SJSA1 (cell line): ENCODE data around the gene ATF1. TPM values are rescaled to one million over a fixed set of nuclear protein-coding genes. Genes with fewer than 3 reads are reported as not detected.
"Not testable (repeated sequence)": the region's sequence is repeated elsewhere in the genome, so short reads cannot be mapped to it uniquely, and the experiment has no call there.

Experiments
- DNase-seq, 2 experiments: peaks; one replicate each; pipeline ENCODE4 v3.0.0-alpha.2; 2015 to 2020; ENCODE audit warnings: low spot score in 2 of 2, low read depth in 1 of 2
- H3K27ac ChIP-seq: fragments of 250-450 bp; sonication (Bioruptor Pico); 2 replicates; pipeline ENCODE4 v1.5.1; 2020; ENCODE audit warnings: mild to moderate bottlenecking, moderate library complexity
- H3K27me3 ChIP-seq: fragments of 250-450 bp; sonication (Bioruptor Pico); replicated peaks from 2 replicates; pipeline ENCODE4 v1.5.1; 2020; ENCODE audit warnings: mild to moderate bottlenecking, moderate library complexity
- H3K36me3 ChIP-seq: fragments of 250-450 bp; sonication (Bioruptor Pico); 2 replicates; pipeline ENCODE4 v1.5.1; 2020; ENCODE audit warnings: mild to moderate bottlenecking
- H3K4me1 ChIP-seq: fragments of 250-450 bp; sonication (Bioruptor Pico); replicated peaks from 2 replicates; pipeline ENCODE4 v1.6.1; 2021; ENCODE audit warnings: mild to moderate bottlenecking
- H3K4me3 ChIP-seq: fragments of 250-450 bp; sonication (Bioruptor Pico); 2 replicates; pipeline ENCODE4 v1.5.1; 2020; ENCODE audit warnings: mild to moderate bottlenecking
- H3K9me3 ChIP-seq: fragments of 250-450 bp; sonication (Bioruptor Pico); replicated peaks from 2 replicates; pipeline ENCODE4 v1.5.1; 2020; ENCODE audit warnings: mild to moderate bottlenecking
- total RNA-seq: library from RNA; depleted of rRNA; stranded (reverse); fragments of >200 nt; shearing (Covaris generic); gene quantifications from 2 replicates; pipeline ENCODE4 v1.2.3, GENCODE V29; 2014

Gene ATF1
- total RNA-seq, 1 experiment from 2014 or later: 36.9 TPM

GRCh38 chr12:50840809-50841487, 77.0 kb downstream of the ATF1 start:
- H3K27me3 ChIP-seq: no peaks in the 10 kb centered on the region
- H3K4me1 ChIP-seq: no peaks in the 10 kb centered on the region
- H3K9me3 ChIP-seq: 0 out of 2 replicates have a peak, but pooled peaks cover 2% of the 10 kb centered on the region
- H3K4me3 ChIP-seq: no peak overlapping the region
- no peak overlapping the region for H3K27ac ChIP-seq
- no peak for DNase-seq
- H3K36me3 ChIP-seq: no peaks in the 10 kb centered on the region

- DNase-seq: no peak
- no peak overlapping the region for H3K27ac ChIP-seq
- H3K4me3 ChIP-seq: no peak overlapping the region
- H3K9me3 ChIP-seq: 0 out of 2 replicates have a peak, but pooled peaks cover 2% of the 10 kb centered on the region
- no peaks in the 10 kb centered on the region for H3K36me3 ChIP-seq
- no peaks in the 10 kb centered on the region for H3K27me3 ChIP-seq
- H3K4me1 ChIP-seq: no peaks in the 10 kb centered on the region
Observed at GRCh38 chr12:50841716-50842531, 78.0 kb downstream of the ATF1 start.

- Histone ChIP-seq H3K9me3 (0 out of 2 replicates have a peak, but pooled peaks cover 2% of the 10 kb centered on the region), H3K4me1 (no peaks in the 10 kb centered on the region), H3K27ac (no peak within 1 kb of the TSS), H3K36me3 (no peaks in the 10 kb centered on the region), H3K27me3 (no peaks in the 10 kb centered on the region), H3K4me3 (no peak within 1 kb of the TSS)
- no peak for DNase-seq
Observed at GRCh38 chr12:50842637-50843493, 79.0 kb downstream of the ATF1 start, which contains the start of gene TMPRSS12. TSS of gene TMPRSS12 (plus strand) at chr12:50842926. CDS start at chr12:50842965, 39 bp downstream.

GRCh38 chr12:50845021-50845647, 81.2 kb downstream of the ATF1 start:
- DNase-seq: no peak
- no peak overlapping the region for H3K4me3 ChIP-seq
- H3K4me1 ChIP-seq: no peaks in the 10 kb centered on the region
- H3K27me3 ChIP-seq: no peaks in the 10 kb centered on the region
- 0 out of 2 replicates have a peak, but pooled peaks cover 2% of the 10 kb centered on the region for H3K9me3 ChIP-seq
- H3K27ac ChIP-seq: no peak overlapping the region
- no peaks in the 10 kb centered on the region for H3K36me3 ChIP-seq

- no peaks in the 10 kb centered on the region for H3K9me3 ChIP-seq
- H3K4me3 ChIP-seq: no peak overlapping the region
- no peaks in the 10 kb centered on the region for H3K27me3 ChIP-seq
- H3K36me3 ChIP-seq: no peaks in the 10 kb centered on the region
- no peak for DNase-seq
- H3K27ac ChIP-seq: no peak overlapping the region
- H3K4me1 ChIP-seq: no peaks in the 10 kb centered on the region
Observed at GRCh38 chr12:50848963-50849362, 85.1 kb downstream of the ATF1 start.

GRCh38 chr12:50855218-50855617, 91.3 kb downstream of the ATF1 start:
- H3K27me3 ChIP-seq, H3K9me3 ChIP-seq, DNase-seq, H3K27ac ChIP-seq, H3K4me3 ChIP-seq, H3K36me3 ChIP-seq, H3K4me1 ChIP-seq: not testable (repeated sequence)

GRCh38 chr12:50855679-50856078, 91.8 kb downstream of the ATF1 start:
- DNase-seq, H3K4me1 ChIP-seq, H3K36me3 ChIP-seq, H3K27ac ChIP-seq, H3K4me3 ChIP-seq, H3K27me3 ChIP-seq, H3K9me3 ChIP-seq: not testable (repeated sequence)

GRCh38 chr12:50859621-50860310, 95.9 kb downstream of the ATF1 start:
- no peaks in the 10 kb centered on the region for H3K4me1 ChIP-seq
- no peak overlapping the region for H3K4me3 ChIP-seq
- no peaks in the 10 kb centered on the region for H3K27me3 ChIP-seq
- no peak overlapping the region for H3K27ac ChIP-seq
- no peak for DNase-seq
- no peaks in the 10 kb centered on the region for H3K9me3 ChIP-seq
- no peaks in the 10 kb centered on the region for H3K36me3 ChIP-seq

GRCh38 chr12:50862316-50862715, 98.4 kb downstream of the ATF1 start:
- no peak overlapping the region for H3K27ac ChIP-seq
- no peaks in the 10 kb centered on the region for H3K9me3 ChIP-seq
- DNase-seq: no peak
- no peaks in the 10 kb centered on the region for H3K27me3 ChIP-seq
- no peak overlapping the region for H3K4me3 ChIP-seq
- no peaks in the 10 kb centered on the region for H3K36me3 ChIP-seq
- H3K4me1 ChIP-seq: no peaks in the 10 kb centered on the region

- H3K4me1 ChIP-seq: no peaks in the 10 kb centered on the region
- H3K27me3 ChIP-seq: no peaks in the 10 kb centered on the region
- H3K27ac ChIP-seq: no peak overlapping the region
- no peaks in the 10 kb centered on the region for H3K36me3 ChIP-seq
- H3K4me3 ChIP-seq: no peak overlapping the region
- DNase-seq: no peak
- no peaks in the 10 kb centered on the region for H3K9me3 ChIP-seq
Observed at GRCh38 chr12:50865266-50865665, 101.4 kb downstream of the ATF1 start.

GRCh38 chr12:50868881-50869280, 105.0 kb downstream of the ATF1 start:
- DNase-seq, H3K27me3 ChIP-seq, H3K4me3 ChIP-seq, H3K4me1 ChIP-seq, H3K27ac ChIP-seq, H3K36me3 ChIP-seq, H3K9me3 ChIP-seq: not testable (repeated sequence)
